K562 (cell line): Measurements from ENCODE around the gene PHF21A. TPM values are rescaled to one million over a fixed set of nuclear protein-coding genes. Genes with fewer than 3 reads are reported as not detected.

ENCODE experiments used
- BRF2 ChIP-seq: IDR thresholded peaks from 3 replicates; pipeline ENCODE4 v1.6.1; 2011; ENCODE audit warnings: borderline replicate concordance, mild to moderate bottlenecking; ENCODE audit not compliant: insufficient read length, insufficient read depth
- CHD2 ChIP-seq: IDR thresholded peaks from 2 replicates; pipeline ENCODE4 v1.6.1; 2011; ENCODE audit warnings: low read depth, low read length
- CREB1 ChIP-seq, 2 experiments: sonication (generic) in 1 of 2; formaldehyde crosslinking in 1 of 2; IDR thresholded peaks; 2 replicates each; pipeline versions ENCODE4 v1.6.1 to v1.8.0; 2012 to 2022; ENCODE audit warnings: inconsistent platforms in 1 of 2, mild to moderate bottlenecking in 1 of 2, missing genetic modification reagents in 1 of 2, moderate library complexity in 1 of 2
- CXXC5 ChIP-seq: fragments of 250-450 bp; sonication (Bioruptor Pico); IDR thresholded peaks from 2 replicates; pipeline ENCODE4 v1.8.0; 2022; ENCODE audit warnings: inconsistent platforms, mild to moderate bottlenecking, moderate library complexity
- FOS ChIP-seq: IDR thresholded peaks from 3 replicates; pipeline ENCODE4 v1.6.1; 2011; ENCODE audit not compliant: insufficient read length; ENCODE audit errors: extremely low read depth
- FOXJ2 ChIP-seq: fragments of 200-800 bp; sonication (Bioruptor generic); IDR thresholded peaks from 2 replicates; pipeline ENCODE4 v1.6.1; 2016; ENCODE audit warnings: missing genetic modification characterization, missing compliant biosample characterization
- HMBOX1 ChIP-seq: sonication (generic); IDR thresholded peaks from 2 replicates; pipeline ENCODE4 v1.6.1; 2016
- HNRNPUL1 ChIP-seq: fragments of 200-400 bp; formaldehyde crosslinking; IDR thresholded peaks from 2 replicates; pipeline ENCODE4 v1.6.1; 2017; ENCODE audit warnings: low read length
- IFI16 ChIP-seq: fragments of 250-450 bp; sonication (Bioruptor Pico); IDR thresholded peaks from 2 replicates; pipeline ENCODE4 v2.1.2; 2022; ENCODE audit warnings: mild to moderate bottlenecking, inconsistent platforms
- MAFF ChIP-seq: IDR thresholded peaks from 2 replicates; pipeline ENCODE4 v1.6.1; 2012; ENCODE audit warnings: low read length, improper control_type of control experiment
- MBD1 ChIP-seq: fragments of 250-450 bp; sonication (Bioruptor Pico); IDR thresholded peaks from 2 replicates; pipeline ENCODE4 v1.8.0; 2022; ENCODE audit warnings: inconsistent platforms
- POLR2A ChIP-seq: fragments of 450-650 bp; conservative IDR thresholded peaks from 2 replicates; pipeline ENCODE4 v1.6.1; 2016
- POU5F1 ChIP-seq: fragments of 150-350 bp; IDR thresholded peaks from 2 replicates; pipeline ENCODE4 v1.6.1; 2014; ENCODE audit warnings: borderline replicate concordance, low read length, low read depth, mild to moderate bottlenecking; ENCODE audit not compliant: partially characterized antibody
- SMAD4 ChIP-seq: fragments of 250-450 bp; sonication (Bioruptor Pico); conservative IDR thresholded peaks from 2 replicates; pipeline ENCODE4 v1.8.0; 2021; ENCODE audit warnings: inconsistent platforms, mild to moderate bottlenecking, moderate library complexity
- SMARCE1 ChIP-seq: fragments of 450-650 bp; IDR thresholded peaks from 2 replicates; pipeline ENCODE4 v1.7.1; 2016; ENCODE audit warnings: mild to moderate bottlenecking
- SUPT5H ChIP-seq: fragments of 450-650 bp; IDR thresholded peaks from 2 replicates; pipeline ENCODE4 v1.6.1; 2016
- TEAD2 ChIP-seq: fragments of 450-650 bp; IDR thresholded peaks from 2 replicates; pipeline ENCODE4 v1.6.1; 2016; ENCODE audit warnings: missing genetic modification characterization, control low read depth, missing compliant biosample characterization
- ZNF175 ChIP-seq: fragments of 200-800 bp; sonication (Bioruptor generic); IDR thresholded peaks from 2 replicates; pipeline ENCODE4 v1.6.1; 2016; ENCODE audit warnings: low read depth, mild to moderate bottlenecking, missing genetic modification characterization, missing compliant biosample characterization
- ZNF583 ChIP-seq: fragments of 250-450 bp; sonication (Bioruptor Pico); IDR thresholded peaks from 2 replicates; pipeline ENCODE4 v1.4.0; 2020
- polyA plus RNA-seq, 8 experiments: library from polyadenylated mRNA; depleted of rRNA in 4 of 8; stranded (reverse) in 5 of 8; unstranded in 3 of 8; fragments of >200 nt; fragmentation: Nextera tagmentation in 2 of 8; fragmentation: Illumina TruSeq in 1 of 8; extraction: Ambion mirVana in 2 of 8; extraction: Trizol in 1 of 8; gene quantifications; 2 replicates each; pipeline versions ENCODE4 v1.2.1 to v1.2.3, GENCODE V29; 2011 to 2014; ENCODE audit warnings: inconsistent platforms in 1 of 8, missing spikeins in 1 of 8
- total RNA-seq, 7 experiments: library from RNA; depleted of rRNA in 6 of 7; stranded (reverse); fragments of >200 nt in 6 of 7; fragmentation: Illumina TruSeq in 2 of 7; extraction: Trizol in 2 of 7; gene quantifications; 2 replicates each; pipeline versions ENCODE4 v1.2.1 to v1.2.3, GENCODE V29; 2011 to 2021; ENCODE audit warnings: low replicate concordance in 1 of 7

Gene PHF21A
- total and polyA plus RNA-seq, 9 of the 15 experiments (the other 6 are each of a cell fraction or from before 2014, with no cell fraction given), result 1.5 to 32.4 (median 10.7) TPM

- TF ChIP-seq CREB1 (IDR thresholded peaks at IDR 0.05) (peak; percentile 83), CREB1 (CRISPR knock-in tag; IDR thresholded peaks at IDR 0.05) (peak; percentile 57; the same call in 1 of the 2 replicates), SMARCE1 (peak; percentile 76), CHD2 (peak; percentile 52; the same call in 1 of the 2 replicates), HNRNPUL1 (no peak), CXXC5 (peak; percentile 60), FOXJ2 (tag) (no peak), ZNF583 (peak; percentile 51; the same call in 1 of the 2 replicates), TEAD2 (no peak), IFI16 (CRISPR knock-in tag) (no peak), HMBOX1 (peak; percentile 97), POLR2A (peak; percentile 56), FOS (no peak), SMAD4 (CRISPR knock-in tag) (peak; percentile 71), MBD1 (CRISPR knock-in tag) (no peak), ZNF175 (CRISPR knock-in tag) (peak; percentile 76; the same call in 1 of the 2 replicates), BRF2 (no peak), SUPT5H (peak; percentile 44; the same call in 1 of the 2 replicates), POU5F1 (no peak), MAFF (peak; percentile 82)
Measured at GRCh38 chr11:45994371-45995341, 126.6 kb downstream of the PHF21A start (continued).
